T-helper 1 cell treated with Interleukin-12 subunit alpha and Interleukin-12 subunit beta and Interleukin-4 antibody, amounts not matched to agents 30 ng/mL and 1 ng/mL, for 36 hours (primary cell): ENCODE results near the gene C14orf132. TPM values are rescaled to one million over a fixed set of nuclear protein-coding genes. Genes with fewer than 3 reads are reported as not detected.

Experiments used
- intact Hi-C: fragments of 100-400 bp; cut with micrococcal nuclease; formaldehyde crosslinking; loops from one replicate; pipeline ENCODE4 v1.15.1; 2024
- total RNA-seq: library from RNA; stranded (reverse); gene quantifications from 2 replicates; pipeline ENCODE4 v1.2.3, GENCODE V29; 2022

Gene C14orf132
- total RNA-seq, 1 donor from 2014 or later, result 0.12 TPM

- intact Hi-C loops, result no loop called here
Observed at GRCh38 chr14:96096639-96097610, 57.8 kb downstream of the C14orf132 start.

DNA sequence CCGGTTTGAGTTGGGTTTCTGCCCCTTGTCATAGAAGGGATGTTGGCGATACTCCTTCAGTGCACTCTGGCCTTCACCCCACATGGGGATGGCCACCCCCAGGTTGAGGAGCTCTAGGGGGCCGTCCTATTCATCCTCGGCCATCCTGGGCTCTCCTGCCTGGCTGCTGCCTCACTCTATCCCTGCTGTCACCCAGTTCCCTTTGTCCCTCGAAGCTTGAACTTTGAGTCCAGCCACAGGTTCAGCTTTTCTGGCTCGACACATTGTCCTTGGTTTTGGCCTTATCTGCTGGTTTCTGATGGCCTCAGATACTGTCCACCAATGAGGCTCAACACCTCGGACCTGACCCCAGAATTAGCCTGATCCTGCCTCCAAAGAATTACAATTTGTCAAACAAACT lies 58.6 kb downstream of the C14orf132 start:
- intact Hi-C loops, result no loop called here

DNA sequence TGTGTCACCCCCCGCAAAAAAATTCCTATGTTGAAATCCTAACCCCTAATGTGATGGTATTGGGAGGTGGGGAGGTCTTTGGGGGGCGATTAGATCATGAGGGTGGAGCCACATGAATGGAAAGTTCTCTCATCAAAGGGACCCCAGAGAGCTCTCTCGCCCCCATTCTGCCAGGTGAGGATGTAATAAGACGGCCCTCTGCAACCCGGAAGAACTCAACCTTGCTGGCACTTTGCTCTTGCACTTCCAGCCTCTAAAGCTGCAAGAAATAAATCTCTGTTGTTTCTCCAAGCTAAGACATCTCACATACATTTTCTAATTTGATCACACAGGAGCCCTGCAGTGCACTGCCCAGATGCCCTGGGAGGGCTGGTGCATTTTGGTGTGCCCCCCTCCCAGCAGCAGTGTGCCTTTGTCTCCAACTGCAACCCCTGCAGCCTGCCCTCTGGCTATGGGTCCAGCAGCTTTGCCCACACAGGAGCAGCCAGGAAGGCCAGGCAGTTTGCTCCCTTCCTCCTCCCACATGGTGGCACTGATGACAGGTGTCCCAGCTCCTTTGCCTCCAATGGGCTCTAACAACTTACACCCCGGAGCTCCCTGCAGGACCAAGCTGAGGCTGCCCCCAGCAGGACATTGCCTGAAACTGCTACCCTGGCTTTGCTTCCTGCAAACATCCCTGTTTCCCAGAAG lies 59.3 kb downstream of the C14orf132 start:
- intact Hi-C loops, result no loop called here

DNA sequence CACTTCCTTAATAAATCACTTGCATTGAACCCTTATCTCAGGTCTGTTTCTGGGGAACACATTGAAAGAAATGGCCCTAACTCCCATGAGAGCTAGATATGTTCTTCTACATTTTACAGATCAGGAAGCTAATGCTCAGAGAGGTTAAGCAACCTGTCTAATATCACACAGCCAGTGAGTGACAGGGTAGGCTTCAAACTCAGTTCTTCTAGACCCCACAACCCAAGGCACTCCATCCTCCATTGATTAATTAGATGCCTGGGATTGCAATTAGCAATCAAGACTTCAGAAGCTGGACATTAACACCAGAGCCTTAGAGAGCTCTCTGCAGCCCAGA lies 59.8 kb downstream of the C14orf132 start:
- intact Hi-C loops, result no loop called here

GRCh38 chr14:96100161-96101064 lies 61.3 kb downstream of the C14orf132 start:
- intact Hi-C loops, result loop anchor here (1.0 kb wide), 2 partner anchors 175 to 324 kb away; no protein-coding TSS in a partner anchor

- intact Hi-C loops, result no loop called here
Observed at GRCh38 chr14:96102081-96102856, 63.1 kb downstream of the C14orf132 start.

- intact Hi-C loops, result no loop called here
Observed at GRCh38 chr14:96103075-96103474, 63.9 kb downstream of the C14orf132 start.

DNA sequence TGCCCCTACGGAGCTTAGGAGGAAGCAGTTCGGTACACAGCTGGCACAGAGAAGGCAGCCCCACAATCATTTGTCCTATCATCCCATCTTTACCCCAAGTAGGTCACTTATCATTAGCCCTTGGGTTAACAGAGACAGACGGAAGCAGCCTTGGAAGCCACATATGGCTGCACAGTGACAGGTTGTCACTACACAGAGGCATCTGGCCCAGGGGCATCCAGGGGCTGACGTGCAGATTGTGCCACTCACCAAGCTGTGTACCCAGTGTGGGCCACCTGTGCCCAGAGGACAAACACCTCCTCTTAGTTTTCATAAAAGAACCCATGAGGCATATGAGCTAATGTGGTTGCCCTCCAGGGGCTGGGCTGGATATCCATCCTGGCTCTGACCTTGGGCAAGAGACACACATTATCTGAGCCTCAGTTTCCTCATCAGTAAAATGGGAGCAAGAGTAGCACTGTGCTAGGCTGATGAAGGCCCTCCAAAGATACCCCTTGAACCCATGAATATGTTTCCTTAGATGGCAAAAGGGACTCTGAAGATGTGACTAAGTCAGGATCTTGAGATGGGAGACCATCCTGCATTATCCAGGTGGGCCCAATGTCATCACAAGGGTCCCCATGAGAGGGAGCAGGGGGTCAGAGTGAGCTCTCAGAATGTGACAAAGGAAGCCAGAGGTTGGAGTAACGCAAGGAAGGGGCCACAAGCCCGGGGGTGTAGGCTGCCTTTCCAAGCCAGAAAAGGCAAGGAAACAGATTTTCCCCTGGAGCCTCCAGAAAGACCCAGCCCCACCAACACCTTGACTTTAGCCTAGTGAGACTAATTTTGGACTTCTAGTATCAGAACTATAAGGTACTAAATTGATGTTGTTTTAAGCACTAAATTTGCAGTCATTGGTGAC lies 64.6 kb downstream of the C14orf132 start:
- intact Hi-C loops, result no loop called here

GRCh38 chr14:96104469-96105057 lies 65.4 kb downstream of the C14orf132 start:
- intact Hi-C loops, result no loop called here

- intact Hi-C loops, result no loop called here
Observed at GRCh38 chr14:96105089-96105925, 66.1 kb downstream of the C14orf132 start.

DNA sequence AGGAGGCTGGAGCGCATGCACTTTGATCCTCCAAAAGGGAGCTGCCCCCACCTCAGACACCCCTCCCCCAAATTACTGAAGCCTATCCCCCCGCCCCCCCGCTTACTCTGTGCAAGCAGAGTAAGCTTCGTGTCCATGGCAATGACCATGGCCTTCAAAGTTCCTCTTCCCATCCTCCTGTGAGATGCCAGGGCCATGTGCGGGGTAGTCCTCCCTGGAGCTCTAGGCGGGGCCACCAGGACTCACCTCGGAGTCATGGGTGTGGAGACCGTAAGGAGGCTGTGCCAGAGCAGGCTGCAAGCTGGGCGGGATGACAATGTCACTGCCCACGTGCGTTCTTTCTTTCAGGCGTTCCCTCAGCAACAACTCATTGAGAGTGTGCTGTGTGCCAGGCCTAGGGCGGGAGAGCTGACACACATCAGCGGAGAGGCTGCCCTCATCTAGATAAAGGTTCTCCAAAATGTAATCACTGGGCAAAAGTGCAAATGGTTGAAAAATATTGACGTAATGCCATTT lies 66.8 kb downstream of the C14orf132 start:
- intact Hi-C loops, result no loop called here

DNA sequence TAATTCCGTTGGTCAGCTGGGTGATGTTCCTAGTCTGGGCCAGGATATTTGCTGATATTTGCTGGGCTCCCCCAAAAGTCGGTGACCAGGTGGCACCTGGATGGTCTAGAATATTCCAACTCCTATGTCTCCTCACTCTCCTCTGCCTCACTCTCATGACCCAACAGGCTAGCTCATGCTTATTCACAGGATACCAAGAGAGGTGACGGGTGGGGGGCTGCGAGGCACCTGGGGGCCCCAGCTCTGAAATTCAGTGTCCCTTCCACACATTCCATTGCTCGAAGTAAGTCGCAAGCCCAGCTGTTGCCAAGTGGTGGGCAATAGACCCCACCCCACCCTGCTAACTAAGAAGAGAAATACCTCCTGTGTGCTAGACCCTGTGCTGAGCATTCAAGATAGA lies 67.7 kb downstream of the C14orf132 start:
- intact Hi-C loops, result no loop called here

DNA sequence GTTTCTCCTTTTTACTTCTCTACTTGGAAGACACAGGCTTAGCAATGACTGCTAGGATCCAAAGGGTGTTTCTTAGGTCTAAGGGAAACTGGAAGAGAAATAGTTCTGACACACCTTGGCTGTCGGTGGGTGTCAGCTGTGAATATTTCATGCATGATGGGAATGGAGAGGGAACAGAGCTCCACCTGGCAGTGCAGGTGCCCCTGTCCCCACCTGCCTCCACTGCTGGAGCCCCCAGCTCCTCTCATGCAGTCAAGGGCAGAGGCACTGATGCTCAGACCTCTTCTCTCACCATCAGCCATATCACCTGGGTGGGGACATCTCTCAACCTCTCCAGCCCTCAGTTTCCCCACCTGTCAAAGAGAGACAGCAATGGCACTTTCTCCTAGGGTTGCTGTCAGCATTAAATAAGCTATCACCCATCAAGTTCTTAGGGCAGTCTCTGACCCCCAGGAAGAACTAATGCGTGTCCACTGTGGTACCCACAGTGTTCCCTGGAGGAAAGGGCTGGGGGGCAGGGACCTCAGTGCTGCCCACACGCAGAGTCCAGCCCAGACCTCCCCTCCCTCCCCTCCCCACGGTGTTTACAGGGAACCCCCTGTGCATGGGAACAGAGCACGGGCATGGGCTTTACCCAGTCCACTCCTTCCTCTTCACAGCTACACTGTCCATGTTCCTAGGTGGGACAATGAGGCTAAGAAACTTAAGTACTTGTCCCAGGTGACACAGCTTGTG lies 69.1 kb downstream of the C14orf132 start:
- intact Hi-C loops, result no loop called here

- intact Hi-C loops, result no loop called here
Observed at GRCh38 chr14:96108911-96109310, 69.7 kb downstream of the C14orf132 start.

- intact Hi-C loops, result no loop called here
Observed at GRCh38 chr14:96109596-96110355, 70.6 kb downstream of the C14orf132 start.

DNA sequence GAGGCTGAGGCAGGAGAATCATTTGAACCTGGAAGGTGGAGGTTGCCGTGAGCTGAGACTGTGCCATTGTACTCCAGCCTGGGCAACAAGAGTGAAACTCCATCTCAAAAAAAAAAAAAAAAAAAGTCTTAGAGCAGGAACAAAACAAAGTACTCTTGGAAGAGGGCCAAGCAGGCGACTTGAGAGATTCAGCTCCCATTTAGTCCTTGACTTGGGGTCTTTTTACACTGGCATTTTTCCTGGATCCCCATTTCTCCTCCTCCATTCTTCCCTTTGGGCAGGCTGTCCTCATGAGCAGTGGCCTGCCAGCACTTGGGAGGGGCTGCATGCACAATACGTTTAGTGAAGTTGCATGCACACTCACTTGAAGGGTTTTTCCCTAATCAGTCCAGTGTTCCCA lies 72.9 kb downstream of the C14orf132 start:
- intact Hi-C loops, result no loop called here

DNA sequence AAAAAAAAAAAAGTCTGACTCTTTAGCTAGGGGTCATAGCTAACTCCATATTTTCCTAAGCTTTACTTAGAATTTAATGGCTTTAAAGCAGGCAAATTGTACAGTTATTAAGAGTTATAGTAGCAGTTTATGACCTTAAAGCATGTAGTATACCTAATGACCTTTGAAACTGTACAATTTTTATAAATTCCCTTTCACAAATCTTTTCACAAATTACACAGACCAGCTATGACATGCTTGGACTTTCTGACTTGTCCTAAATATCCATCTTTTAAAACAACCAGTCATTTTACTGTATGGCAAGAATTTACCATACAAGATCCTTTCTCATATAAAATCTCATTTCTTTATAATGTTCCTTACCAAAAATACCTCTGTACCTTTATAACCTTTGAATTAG lies 74.8 kb downstream of the C14orf132 start:
- intact Hi-C loops, result no loop called here
